GM21528 (cell line): ENCODE measurements around the gene UBALD1.

ENCODE experiments used
- ATAC-seq: cut with Tn5 transposase; IDR thresholded peaks from one replicate; pipeline ENCODE4 v1.9.1; 2021; ENCODE audit warnings: mild to moderate bottlenecking, moderate library complexity; ENCODE audit not compliant: unreplicated experiment, low FRiP score

The UBALD1 gene

GRCh38 chr16:4616047-4616811 is 1.5 kb upstream of the UBALD1 start:
- ATAC-seq, result peak; percentile 76

- no peak for ATAC-seq
These were observed 827 bp upstream of the UBALD1 start for GRCh38 chr16:4615384-4616046.

GRCh38 chr16:4613636-4614570 is 785 bp downstream of the UBALD1 start:
- ATAC-seq, result no peak

- no peak for ATAC-seq
These were observed 1.6 kb downstream of the UBALD1 start for GRCh38 chr16:4612977-4613635.

GRCh38 chr16:4612474-4612931 is 2.2 kb downstream of the UBALD1 start:
- ATAC-seq, result no peak

GRCh38 chr16:4611337-4612021 is 3.2 kb downstream of the UBALD1 start:
- ATAC-seq, result no peak

GRCh38 chr16:4610011-4611005 is 4.4 kb downstream of the UBALD1 start:
- ATAC-seq, result no peak

- ATAC-seq, result no peak
These were observed 5.3 kb downstream of the UBALD1 start for GRCh38 chr16:4609200-4610010.

- no peak for ATAC-seq
These were observed 6.0 kb downstream of the UBALD1 start for GRCh38 chr16:4608704-4608980.

GRCh38 chr16:4607841-4608703 is 6.6 kb downstream of the UBALD1 start:
- ATAC-seq, result no peak

- no peak for ATAC-seq
These were observed 8.3 kb downstream of the UBALD1 start for GRCh38 chr16:4606354-4606753.

GRCh38 chr16:4604401-4604800 is 10.3 kb downstream of the UBALD1 start:
- ATAC-seq, result no peak

- no peak for ATAC-seq
These were observed 11.0 kb downstream of the UBALD1 start for GRCh38 chr16:4603624-4604170.

- no peak for ATAC-seq
These were observed 12.4 kb downstream of the UBALD1 start for GRCh38 chr16:4602331-4602730.

GRCh38 chr16:4601864-4602186 is 12.9 kb downstream of the UBALD1 start:
- ATAC-seq, result no peak

GRCh38 chr16:4601036-4601863 is 13.4 kb downstream of the UBALD1 start:
- ATAC-seq, result no peak
